ENCODE data around the gene CFAP74.

The CFAP74 gene

DNA sequence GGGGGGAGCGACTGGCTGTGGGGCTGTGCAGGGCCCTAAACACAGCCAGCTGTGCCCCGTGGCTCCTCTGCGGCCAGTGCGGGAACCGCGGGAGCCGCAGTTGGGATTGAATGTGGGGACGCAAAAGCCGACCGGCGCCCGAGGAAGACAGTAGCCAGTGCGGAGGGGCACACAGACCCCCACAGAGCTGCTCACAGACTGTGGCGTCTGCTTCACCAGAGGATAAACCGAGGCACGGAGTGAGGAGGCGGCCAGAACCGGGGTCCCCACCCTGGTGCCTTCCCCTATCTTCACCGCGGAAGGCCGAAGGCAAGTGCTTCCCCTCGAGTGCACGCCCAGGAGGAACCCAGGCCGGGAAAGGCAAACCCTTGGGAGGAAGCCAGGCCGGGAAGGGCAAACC, 75.8 kb downstream of the CFAP74 start:
- no peaks in the 10 kb centered on the region for H3K27me3 ChIP-seq (ENCODE audit: insufficient read depth, low read length)
- H3K9me3 ChIP-seq (ENCODE audit: insufficient read depth, low read depth, low read length): no peaks in the 10 kb centered on the region
- H3K27ac ChIP-seq (ENCODE audit: low read depth, low read length): no peak overlapping the region
- no peaks in the 10 kb centered on the region for H3K36me3 ChIP-seq (ENCODE audit: insufficient read depth, low read length)
- H3K4me3 ChIP-seq (ENCODE audit: low read length): no peak overlapping the region
- no peak overlapping the region for H3K9ac ChIP-seq (ENCODE audit: low read depth, low read length)
- no peaks in the 10 kb centered on the region for H3K4me1 ChIP-seq (ENCODE audit: insufficient read depth, low read length)
- WGBS: 92% methylated on average over 25 of the region's 25 CpGs

GRCh38 chr1:1926886-1927660, 76.5 kb downstream of the CFAP74 start:
- Histone ChIP-seq H3K4me1 (ENCODE audit: insufficient read depth, low read length) (no peaks in the 10 kb centered on the region), H3K9me3 (ENCODE audit: insufficient read depth, low read depth, low read length) (no peaks in the 10 kb centered on the region), H3K9ac (ENCODE audit: low read depth, low read length) (no peak overlapping the region), H3K27ac (ENCODE audit: low read depth, low read length) (no peak overlapping the region), H3K4me3 (ENCODE audit: low read length) (no peak overlapping the region), H3K36me3 (ENCODE audit: insufficient read depth, low read length) (no peaks in the 10 kb centered on the region), H3K27me3 (ENCODE audit: insufficient read depth, low read length) (no peaks in the 10 kb centered on the region)
- WGBS: 91% methylated on average over 21 of the region's 21 CpGs

DNA sequence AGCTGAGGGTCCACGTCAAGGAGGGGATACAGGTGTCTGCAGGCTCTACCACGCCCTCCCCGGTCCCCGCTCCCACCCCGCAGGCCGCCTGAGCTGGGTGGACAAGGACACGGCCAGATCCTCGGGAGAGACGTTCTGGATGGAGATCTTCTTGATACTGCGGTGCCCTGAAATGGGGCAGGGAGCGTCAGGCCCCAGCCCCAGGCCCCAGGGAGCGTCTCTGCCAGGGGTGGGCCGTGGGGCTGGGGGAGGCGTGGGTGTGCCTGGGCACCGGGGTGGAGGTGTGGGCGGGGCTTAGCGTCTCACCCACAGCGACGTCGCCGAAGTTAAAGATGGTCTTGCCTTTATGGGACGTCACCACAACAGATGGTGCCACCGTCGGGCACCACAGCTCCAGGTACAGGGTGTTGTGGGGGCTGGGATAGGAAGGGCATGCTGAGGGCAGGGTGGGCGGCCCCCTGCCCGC, 77.2 kb downstream of the CFAP74 start:
- Histone ChIP-seq H3K27ac (ENCODE audit: low read depth, low read length) (no peak overlapping the region), H3K36me3 (ENCODE audit: insufficient read depth, low read length) (no peaks in the 10 kb centered on the region), H3K9me3 (ENCODE audit: insufficient read depth, low read depth, low read length) (no peaks in the 10 kb centered on the region), H3K9ac (ENCODE audit: low read depth, low read length) (no peak overlapping the region), H3K27me3 (ENCODE audit: insufficient read depth, low read length) (no peaks in the 10 kb centered on the region), H3K4me1 (ENCODE audit: insufficient read depth, low read length) (no peaks in the 10 kb centered on the region), H3K4me3 (ENCODE audit: low read length) (no peak overlapping the region)
- 85% methylated on average over 26 of the region's 26 CpGs for WGBS

- Histone ChIP-seq H3K36me3 (ENCODE audit: insufficient read depth, low read length) (no peaks in the 10 kb centered on the region), H3K4me1 (ENCODE audit: insufficient read depth, low read length) (no peaks in the 10 kb centered on the region), H3K9ac (ENCODE audit: low read depth, low read length) (no peak overlapping the region), H3K27me3 (ENCODE audit: insufficient read depth, low read length) (no peaks in the 10 kb centered on the region), H3K9me3 (ENCODE audit: insufficient read depth, low read depth, low read length) (no peaks in the 10 kb centered on the region), H3K4me3 (ENCODE audit: low read length) (no peak overlapping the region), H3K27ac (ENCODE audit: low read depth, low read length) (no peak overlapping the region)
- WGBS: 91% methylated on average over 27 of the region's 27 CpGs
Measured at GRCh38 chr1:1925437-1926345, 77.9 kb downstream of the CFAP74 start.

DNA sequence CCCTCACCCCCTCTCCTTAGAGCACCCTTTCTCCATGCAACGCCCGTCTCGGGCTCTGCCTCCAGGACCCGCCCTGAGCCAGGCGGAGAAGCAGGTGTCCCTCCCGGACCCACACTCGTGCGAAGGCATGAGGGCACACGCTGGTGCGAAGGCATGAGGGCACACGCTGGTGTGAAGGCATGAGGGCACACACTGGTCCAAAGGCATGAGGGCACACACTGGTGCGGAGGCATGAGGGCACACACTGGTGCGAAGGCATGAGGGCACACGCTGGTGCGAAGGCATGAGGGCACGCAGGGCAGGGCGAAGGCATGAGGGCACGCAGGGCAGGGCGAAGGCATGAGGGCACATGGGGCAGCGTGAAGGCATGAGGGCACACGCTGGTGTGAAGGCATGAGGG, 78.7 kb downstream of the CFAP74 start:
- Histone ChIP-seq H3K27me3 (ENCODE audit: insufficient read depth, low read length) (no peaks in the 10 kb centered on the region), H3K27ac (ENCODE audit: low read depth, low read length) (no peak overlapping the region), H3K36me3 (ENCODE audit: insufficient read depth, low read length) (no peaks in the 10 kb centered on the region), H3K9ac (ENCODE audit: low read depth, low read length) (no peak overlapping the region), H3K9me3 (ENCODE audit: insufficient read depth, low read depth, low read length) (no peaks in the 10 kb centered on the region), H3K4me1 (ENCODE audit: insufficient read depth, low read length) (no peaks in the 10 kb centered on the region), H3K4me3 (ENCODE audit: low read length) (no peak overlapping the region)
- WGBS: 95% methylated on average over 21 of the region's 21 CpGs

- 86% methylated on average over 18 of the region's 18 CpGs for WGBS
Measured at GRCh38 chr1:1924386-1924785, 79.2 kb downstream of the CFAP74 start.

DNA sequence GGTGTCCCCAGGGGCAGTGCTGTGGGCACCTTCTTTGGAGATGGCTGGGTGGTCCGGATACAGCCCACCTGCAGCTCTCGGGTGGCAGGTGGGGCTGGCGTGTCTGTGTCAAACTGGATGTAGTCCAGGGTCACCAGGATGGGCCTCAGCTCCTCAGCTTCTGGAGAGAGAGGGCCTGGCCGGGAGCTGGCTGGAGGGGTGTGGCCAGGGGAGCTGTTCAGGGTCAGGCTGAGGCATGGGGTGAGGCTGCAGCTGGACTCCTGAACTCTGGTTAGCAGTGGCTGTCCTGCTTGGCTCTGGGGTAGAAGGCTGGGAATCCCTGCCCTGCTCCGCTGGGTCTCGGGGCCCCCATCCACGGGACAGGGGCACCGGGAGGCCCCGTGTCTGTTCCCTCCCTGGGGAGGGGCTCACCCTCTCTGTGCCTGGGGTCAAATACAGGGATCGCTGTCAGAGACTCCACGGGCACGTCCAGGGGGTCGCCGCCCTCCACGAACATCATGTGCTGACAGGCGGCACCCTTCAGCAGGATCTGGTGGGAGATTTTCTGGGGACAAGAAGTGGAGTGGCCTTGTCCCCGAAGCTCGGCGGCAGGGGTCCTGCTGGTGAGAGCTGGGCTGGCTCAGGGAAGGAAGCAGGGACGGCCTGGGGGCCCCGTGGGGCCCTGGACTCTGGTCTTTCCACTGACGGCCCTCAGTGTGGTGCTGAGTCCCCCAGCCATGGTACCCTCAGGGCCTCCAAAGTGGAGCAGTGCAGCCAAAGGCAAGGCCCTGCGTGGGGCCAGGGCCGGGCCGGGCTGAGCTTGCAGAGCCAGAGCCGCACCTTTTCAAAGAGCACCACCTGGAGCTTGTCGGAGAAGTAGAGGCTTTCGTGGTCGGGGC, 80.4 kb downstream of the CFAP74 start:
- Histone ChIP-seq H3K27me3 (ENCODE audit: insufficient read depth, low read length) (peaks cover 3% of the 10 kb centered on the region; the same call in 1 of the 2 replicates), H3K4me1 (ENCODE audit: insufficient read depth, low read length) (no peaks in the 10 kb centered on the region), H3K36me3 (ENCODE audit: insufficient read depth, low read length) (no peaks in the 10 kb centered on the region), H3K9me3 (ENCODE audit: insufficient read depth, low read depth, low read length) (no peaks in the 10 kb centered on the region), H3K4me3 (ENCODE audit: low read length) (no peak overlapping the region), H3K27ac (ENCODE audit: low read depth, low read length) (no peak overlapping the region), H3K9ac (ENCODE audit: low read depth, low read length) (no peak overlapping the region)
- WGBS: 86% methylated on average over 29 of the region's 29 CpGs

More at GRCh38 chr1:1924386-1924785, 79.2 kb downstream of the CFAP74 start:
- Histone ChIP-seq H3K4me1 (ENCODE audit: insufficient read depth, low read length) (no peaks in the 10 kb centered on the region), H3K9ac (ENCODE audit: low read depth, low read length) (no peak overlapping the region), H3K4me3 (ENCODE audit: low read length) (no peak overlapping the region), H3K36me3 (ENCODE audit: insufficient read depth, low read length) (no peaks in the 10 kb centered on the region), H3K27ac (ENCODE audit: low read depth, low read length) (no peak overlapping the region), H3K27me3 (ENCODE audit: insufficient read depth, low read length) (no peaks in the 10 kb centered on the region), H3K9me3 (ENCODE audit: insufficient read depth, low read depth, low read length) (no peaks in the 10 kb centered on the region)

- no peaks in the 10 kb centered on the region for H3K36me3 ChIP-seq (ENCODE audit: insufficient read depth, low read length)
- H3K9ac ChIP-seq (ENCODE audit: low read depth, low read length): no peak overlapping the region
- WGBS: 87% methylated on average over 6 of the region's 6 CpGs
- H3K4me3 ChIP-seq (ENCODE audit: low read length): no peak overlapping the region
- no peaks in the 10 kb centered on the region for H3K4me1 ChIP-seq (ENCODE audit: insufficient read depth, low read length)
- H3K27ac ChIP-seq (ENCODE audit: low read depth, low read length): no peak overlapping the region
- H3K27me3 ChIP-seq (ENCODE audit: insufficient read depth, low read length): peaks cover 9% of the 10 kb centered on the region; the same call in 1 of the 2 replicates
- H3K9me3 ChIP-seq (ENCODE audit: insufficient read depth, low read depth, low read length): no peaks in the 10 kb centered on the region
Measured at GRCh38 chr1:1922702-1922955, 81.0 kb downstream of the CFAP74 start.

DNA sequence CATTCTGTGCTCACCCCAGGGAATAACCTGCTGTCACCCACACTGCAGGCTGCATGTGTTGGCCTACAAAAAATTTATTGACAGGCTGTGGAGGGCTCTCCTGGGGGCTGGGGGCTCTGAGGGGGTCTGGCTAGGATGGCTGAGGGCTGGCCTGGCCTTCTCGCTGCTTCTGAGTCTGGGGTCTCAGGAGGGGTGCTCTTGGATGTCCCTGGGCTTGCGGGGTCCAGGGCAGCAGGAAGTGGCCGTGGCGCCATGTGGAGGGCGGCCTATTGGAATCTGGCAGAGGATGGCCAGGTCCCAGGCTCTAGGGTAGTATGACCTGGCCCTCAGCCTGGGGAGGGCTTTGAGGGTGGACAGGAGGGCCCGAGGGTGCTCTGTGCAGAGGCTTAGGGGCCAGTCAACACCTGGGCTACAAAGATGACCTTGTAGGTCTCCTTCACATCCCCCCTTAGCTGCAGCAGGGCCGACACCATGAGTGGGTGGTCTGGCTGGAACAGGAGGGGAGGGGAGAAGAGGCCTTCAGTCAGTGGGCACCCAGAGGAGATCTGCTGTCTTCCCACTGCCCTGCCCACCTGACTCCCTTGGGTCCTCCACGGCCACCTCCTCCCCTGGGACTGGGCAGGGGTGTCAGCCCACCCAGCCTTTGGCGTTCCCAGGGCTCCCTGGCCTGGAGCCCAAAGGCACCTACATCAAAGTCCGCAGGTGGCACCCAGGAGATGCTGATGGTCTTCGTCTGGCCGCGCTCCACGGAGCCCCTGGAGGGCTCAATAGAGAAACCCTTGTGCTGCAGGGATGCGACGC, 81.5 kb downstream of the CFAP74 start:
- no peaks in the 10 kb centered on the region for H3K4me1 ChIP-seq (ENCODE audit: insufficient read depth, low read length)
- no peak overlapping the region for H3K4me3 ChIP-seq (ENCODE audit: low read length)
- no peak overlapping the region for H3K9ac ChIP-seq (ENCODE audit: low read depth, low read length)
- H3K36me3 ChIP-seq (ENCODE audit: insufficient read depth, low read length): no peaks in the 10 kb centered on the region
- WGBS: 92% methylated on average over 16 of the region's 16 CpGs
- peaks cover 13% of the 10 kb centered on the region; the same call in 1 of the 2 replicates for H3K27me3 ChIP-seq (ENCODE audit: insufficient read depth, low read length)
- H3K9me3 ChIP-seq (ENCODE audit: insufficient read depth, low read depth, low read length): no peaks in the 10 kb centered on the region
- no peak overlapping the region for H3K27ac ChIP-seq (ENCODE audit: low read depth, low read length)

DNA sequence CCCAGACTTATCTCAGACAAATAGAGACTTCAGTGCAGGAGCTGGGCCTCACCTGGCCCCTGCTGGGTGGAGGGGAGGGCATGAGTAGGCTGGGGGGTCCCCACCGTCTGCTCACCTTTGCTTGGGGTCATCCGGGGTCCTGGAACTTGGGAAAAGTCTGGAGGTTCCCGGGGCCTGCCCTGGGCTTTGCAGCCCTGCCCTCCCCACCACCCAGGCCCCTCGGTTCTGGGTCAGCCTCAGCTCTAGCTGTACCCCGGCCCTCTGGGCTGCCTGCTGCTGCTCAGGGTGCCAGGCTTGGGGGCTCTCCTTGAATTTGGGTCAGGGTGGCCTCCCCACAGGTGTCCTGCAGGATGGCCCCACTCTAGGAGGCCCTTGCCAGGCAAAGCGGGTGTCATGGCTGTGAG, 82.1 kb downstream of the CFAP74 start:
- Histone ChIP-seq H3K4me1 (ENCODE audit: insufficient read depth, low read length) (no peaks in the 10 kb centered on the region), H3K27ac (ENCODE audit: low read depth, low read length) (no peak overlapping the region), H3K9ac (ENCODE audit: low read depth, low read length) (no peak overlapping the region), H3K9me3 (ENCODE audit: insufficient read depth, low read depth, low read length) (no peaks in the 10 kb centered on the region), H3K36me3 (ENCODE audit: insufficient read depth, low read length) (no peaks in the 10 kb centered on the region), H3K27me3 (ENCODE audit: insufficient read depth, low read length) (peaks cover 13% of the 10 kb centered on the region; the same call in 1 of the 2 replicates), H3K4me3 (ENCODE audit: low read length) (no peak overlapping the region)
- 94% methylated on average over 6 of the region's 6 CpGs for WGBS
